SU-DHL-6 (cell line): ENCODE data around the gene MS4A13.
"Not testable (repeated sequence)": the region's sequence is repeated elsewhere in the genome, so short reads cannot be mapped to it uniquely, and the experiment has no call there.

ENCODE experiments used
- H2AFZ ChIP-seq: fragments of 200-600 bp; sonication (generic); 2 replicates; pipeline ENCODE4 v1.6.1; 2014; ENCODE audit warnings: low read depth, mild to moderate bottlenecking, moderate library complexity, mixed read lengths, antibody characterized with exemption, low read length; ENCODE audit not compliant: severe bottlenecking
- H3F3A ChIP-seq: fragments of 200-600 bp; shearing (Covaris generic); 2 replicates; pipeline ENCODE4 v1.6.0; 2016; ENCODE audit warnings: antibody characterized with exemption, mild to moderate bottlenecking; ENCODE audit not compliant: insufficient read depth
- H3K27ac ChIP-seq: fragments of 200-600 bp; sonication (generic); 2 replicates; pipeline ENCODE4 v1.5.1; 2016; ENCODE audit warnings: low read depth, mild to moderate bottlenecking, low read length, moderate library complexity, mixed read lengths
- H3K27me3 ChIP-seq: fragments of 200-600 bp; sonication (generic), shearing (Covaris generic); 2 replicates; pipeline ENCODE4 v1.6.0; 2014; ENCODE audit warnings: mild to moderate bottlenecking, low read length
- H3K36me3 ChIP-seq: fragments of 200-600 bp; sonication (generic); 2 replicates; pipeline ENCODE4 v1.6.1; 2014; ENCODE audit warnings: mild to moderate bottlenecking, low read length, mixed read lengths
- H3K4me2 ChIP-seq: fragments of 300-600, 200-600 bp; shearing (Covaris generic), sonication (generic); 2 replicates; pipeline ENCODE4 v1.6.0; 2014; ENCODE audit warnings: low read length, low read depth, mild to moderate bottlenecking; ENCODE audit not compliant: poor library complexity, severe bottlenecking
- H3K4me3 ChIP-seq: fragments of 200-600 bp; sonication (generic); 2 replicates; pipeline ENCODE4 v1.5.1; 2014; ENCODE audit warnings: antibody characterized with exemption, low read length, mild to moderate bottlenecking, mixed read lengths; ENCODE audit not compliant: insufficient read depth, poor library complexity, severe bottlenecking
- H3K79me2 ChIP-seq: fragments of 200-600 bp; sonication (generic); 2 replicates; pipeline ENCODE4 v1.6.1; 2014; ENCODE audit warnings: mild to moderate bottlenecking, low read length, moderate library complexity; ENCODE audit not compliant: insufficient read depth
- H3K9ac ChIP-seq: fragments of 200-600 bp; sonication (generic); 2 replicates; pipeline ENCODE4 v1.7.0; 2014; ENCODE audit warnings: mild to moderate bottlenecking, low read length
- H3K9me2 ChIP-seq: fragments of 200-600 bp; sonication (generic); replicated peaks from 2 replicates; pipeline ENCODE4 v1.6.1; 2014; ENCODE audit warnings: low read length; ENCODE audit not compliant: insufficient read depth
- H3K9me3 ChIP-seq: fragments of 200-600 bp; sonication (generic); 2 replicates; pipeline ENCODE4 v1.6.1; 2014; ENCODE audit warnings: low read length, mixed read lengths; ENCODE audit not compliant: insufficient read depth
- H4K20me1 ChIP-seq: fragments of 200-600 bp; sonication (generic); 2 replicates; pipeline ENCODE4 v1.6.1; 2014; ENCODE audit warnings: low read depth, mild to moderate bottlenecking, antibody characterized with exemption, low read length, moderate library complexity, mixed read lengths
- CTCF ChIP-seq: fragments of 200-600 bp; sonication (generic); IDR thresholded peaks from one replicate; pipeline ENCODE4 v1.5.1; 2017; ENCODE audit warnings: antibody characterized with exemption, mild to moderate bottlenecking, low read length, moderate library complexity; ENCODE audit not compliant: insufficient read depth, poor library complexity, severe bottlenecking
- EZH2phosphoT487 ChIP-seq: fragments of 200-600 bp; sonication (generic), shearing (Covaris generic); conservative IDR thresholded peaks from 2 replicates; pipeline ENCODE4 v1.6.1; 2018; ENCODE audit warnings: mild to moderate bottlenecking, antibody characterized with exemption, low read length, moderate library complexity, mixed read lengths

Gene MS4A13

GRCh38 chr11:60504219-60504905 lies 10.8 kb upstream of the MS4A13 start:
- no peaks in the 10 kb centered on the region for H3K36me3 ChIP-seq
- H3K9ac ChIP-seq = no peak overlapping the region
- H3K9me2 ChIP-seq = no peaks in the 10 kb centered on the region
- no peak overlapping the region for H3K4me3 ChIP-seq
- H3K79me2 ChIP-seq = no peaks in the 10 kb centered on the region
- no peak overlapping the region for H3K4me2 ChIP-seq
- no peaks in the 10 kb centered on the region for H4K20me1 ChIP-seq
- H2AFZ ChIP-seq = peak overlapping the region; percentile 2
- H3K27ac ChIP-seq = no peak overlapping the region
- no peaks in the 10 kb centered on the region for H3K27me3 ChIP-seq
- H3K9me3 ChIP-seq = no peaks in the 10 kb centered on the region
- TF ChIP-seq EZH2phosphoT487 (no peak), CTCF (no peak)
- H3F3A ChIP-seq = peaks cover 5% of the 10 kb centered on the region

GRCh38 chr11:60509609-60510008 lies 5.6 kb upstream of the MS4A13 start:
- H3K36me3 ChIP-seq, H4K20me1 ChIP-seq, H3K9me3 ChIP-seq, H2AFZ ChIP-seq, H3K9me2 ChIP-seq, H3K9ac ChIP-seq, H3K27ac ChIP-seq, H3K27me3 ChIP-seq, H3K4me2 ChIP-seq, H3K79me2 ChIP-seq, H3F3A ChIP-seq, H3K4me3 ChIP-seq: not testable (repeated sequence)

GRCh38 chr11:60510209-60510608 lies 5.0 kb upstream of the MS4A13 start:
- H3K36me3 ChIP-seq, H3K9me2 ChIP-seq, H3K9ac ChIP-seq, H2AFZ ChIP-seq, H3K4me2 ChIP-seq, H3K27ac ChIP-seq, H3K27me3 ChIP-seq, H3K9me3 ChIP-seq, H3F3A ChIP-seq, H3K79me2 ChIP-seq, H3K4me3 ChIP-seq, H4K20me1 ChIP-seq: not testable (repeated sequence)

- Histone ChIP-seq H3F3A (no peaks in the 10 kb centered on the region), H3K27me3 (no peaks in the 10 kb centered on the region), H3K9me3 (no peaks in the 10 kb centered on the region), H3K4me3 (no peak overlapping the region), H3K27ac (no peak overlapping the region), H2AFZ (no peak overlapping the region), H3K9ac (no peak overlapping the region), H3K9me2 (no peaks in the 10 kb centered on the region), H4K20me1 (no peaks in the 10 kb centered on the region), H3K79me2 (no peaks in the 10 kb centered on the region), H3K4me2 (peak overlapping the region; percentile 45), H3K36me3 (no peaks in the 10 kb centered on the region)
- no peak for TF ChIP-seq CTCF
- no peak for TF ChIP-seq EZH2phosphoT487
Observed at GRCh38 chr11:60511393-60511792, 3.8 kb upstream of the MS4A13 start.
